Colonic mucosa (tissue), 4 donors: ENCODE data around the gene PER2. TPM values are rescaled to one million over a fixed set of nuclear protein-coding genes. Genes with fewer than 3 reads are reported as not detected.

Experiments
- DNase-seq: peaks from one replicate; pipeline ENCODE4 v3.0.0-alpha.2; 2020
- H3K27ac ChIP-seq: fragments of 200-600 bp; one replicate; pipeline ENCODE4 v1.8.0; 2021
- H3K27me3 ChIP-seq: fragments of 200-600 bp; one replicate; pipeline ENCODE4 v1.8.0; 2021
- H3K36me3 ChIP-seq: fragments of 200-600 bp; one replicate; pipeline ENCODE4 v1.8.0; 2021
- H3K4me1 ChIP-seq: fragments of 200-600 bp; one replicate; pipeline ENCODE4 v1.8.0; 2021; ENCODE audit warnings: mild to moderate bottlenecking
- H3K4me3 ChIP-seq: fragments of 200-600 bp; one replicate; pipeline ENCODE4 v1.8.0; 2021
- H3K9ac ChIP-seq, 2 donors: one replicate each; pipeline ENCODE4 v1.7.0; 2013; ENCODE audit warnings: control low read depth in 2 of 2, low read depth in 2 of 2, low read length in 2 of 2
- H3K9me3 ChIP-seq: fragments of 200-600 bp; one replicate; pipeline ENCODE4 v1.8.0; 2021
- intact Hi-C: fragments of 100-400 bp; cut with DNase I; formaldehyde crosslinking; loops from one replicate; pipeline ENCODE4 v1.14.1; 2022
- total RNA-seq, 2 donors: library from RNA; stranded (reverse); fragmentation: NEBNext Ultra II Directional in 1 of 2; extraction: Animal tissue kit (Norgen Biotek cat#: 25700) in 1 of 2; gene quantifications; one replicate each; pipeline ENCODE4 v1.2.1, GENCODE V29; 2021
- TF ChIP-seq, protein P1 (sequence below): fragments of 200-600 bp; IDR thresholded peaks from one replicate; pipeline ENCODE4 v1.8.0; 2022; ENCODE audit warnings: antibody characterized with exemption, mild to moderate bottlenecking
- donor health status: healthy.
- donor health status: DM: no; HTN: no; CAD: no.
- donor health status: DM: no; HTN: no; CAD: no.

The PER2 gene
- total RNA-seq, 2 donors from 2014 or later = 22.1 to 29.2 TPM

DNA sequence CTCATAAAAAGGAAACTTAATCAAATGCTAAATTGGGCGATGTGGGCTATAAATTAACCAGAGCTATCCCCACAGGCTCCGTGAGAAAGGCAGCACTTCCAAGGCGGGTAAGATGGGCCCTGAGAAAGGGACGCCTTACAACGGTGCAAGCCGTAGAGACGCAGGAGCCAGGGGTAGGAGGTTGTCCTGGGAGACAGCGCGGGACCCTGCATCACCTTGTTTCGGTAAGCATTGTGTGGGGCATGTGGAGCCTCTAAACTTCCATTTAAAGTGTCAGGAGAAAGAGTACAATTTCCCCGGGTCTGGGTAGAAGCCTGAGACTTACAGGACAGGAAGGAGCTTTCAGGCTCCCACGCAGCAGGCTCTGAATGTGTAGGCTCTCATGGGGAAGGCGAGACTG, 1.2 kb upstream of the PER2 start:
- H3K27ac ChIP-seq = peak overlapping the region; percentile 82
- peaks cover 15% of the 10 kb centered on the region for H3K4me1 ChIP-seq
- H3K9ac ChIP-seq = peak overlapping the region; percentile 54 to 61
- TF ChIP-seq, protein P1, sequence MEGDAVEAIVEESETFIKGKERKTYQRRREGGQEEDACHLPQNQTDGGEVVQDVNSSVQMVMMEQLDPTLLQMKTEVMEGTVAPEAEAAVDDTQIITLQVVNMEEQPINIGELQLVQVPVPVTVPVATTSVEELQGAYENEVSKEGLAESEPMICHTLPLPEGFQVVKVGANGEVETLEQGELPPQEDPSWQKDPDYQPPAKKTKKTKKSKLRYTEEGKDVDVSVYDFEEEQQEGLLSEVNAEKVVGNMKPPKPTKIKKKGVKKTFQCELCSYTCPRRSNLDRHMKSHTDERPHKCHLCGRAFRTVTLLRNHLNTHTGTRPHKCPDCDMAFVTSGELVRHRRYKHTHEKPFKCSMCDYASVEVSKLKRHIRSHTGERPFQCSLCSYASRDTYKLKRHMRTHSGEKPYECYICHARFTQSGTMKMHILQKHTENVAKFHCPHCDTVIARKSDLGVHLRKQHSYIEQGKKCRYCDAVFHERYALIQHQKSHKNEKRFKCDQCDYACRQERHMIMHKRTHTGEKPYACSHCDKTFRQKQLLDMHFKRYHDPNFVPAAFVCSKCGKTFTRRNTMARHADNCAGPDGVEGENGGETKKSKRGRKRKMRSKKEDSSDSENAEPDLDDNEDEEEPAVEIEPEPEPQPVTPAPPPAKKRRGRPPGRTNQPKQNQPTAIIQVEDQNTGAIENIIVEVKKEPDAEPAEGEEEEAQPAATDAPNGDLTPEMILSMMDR = no peak
- no peaks in the 10 kb centered on the region for H3K27me3 ChIP-seq
- intact Hi-C loops = no loop called here
- H3K4me3 ChIP-seq = peak overlapping the region; percentile 78
- no peak for DNase-seq
- no peaks in the 10 kb centered on the region for H3K9me3 ChIP-seq
- H3K36me3 ChIP-seq = no peaks in the 10 kb centered on the region

DNA sequence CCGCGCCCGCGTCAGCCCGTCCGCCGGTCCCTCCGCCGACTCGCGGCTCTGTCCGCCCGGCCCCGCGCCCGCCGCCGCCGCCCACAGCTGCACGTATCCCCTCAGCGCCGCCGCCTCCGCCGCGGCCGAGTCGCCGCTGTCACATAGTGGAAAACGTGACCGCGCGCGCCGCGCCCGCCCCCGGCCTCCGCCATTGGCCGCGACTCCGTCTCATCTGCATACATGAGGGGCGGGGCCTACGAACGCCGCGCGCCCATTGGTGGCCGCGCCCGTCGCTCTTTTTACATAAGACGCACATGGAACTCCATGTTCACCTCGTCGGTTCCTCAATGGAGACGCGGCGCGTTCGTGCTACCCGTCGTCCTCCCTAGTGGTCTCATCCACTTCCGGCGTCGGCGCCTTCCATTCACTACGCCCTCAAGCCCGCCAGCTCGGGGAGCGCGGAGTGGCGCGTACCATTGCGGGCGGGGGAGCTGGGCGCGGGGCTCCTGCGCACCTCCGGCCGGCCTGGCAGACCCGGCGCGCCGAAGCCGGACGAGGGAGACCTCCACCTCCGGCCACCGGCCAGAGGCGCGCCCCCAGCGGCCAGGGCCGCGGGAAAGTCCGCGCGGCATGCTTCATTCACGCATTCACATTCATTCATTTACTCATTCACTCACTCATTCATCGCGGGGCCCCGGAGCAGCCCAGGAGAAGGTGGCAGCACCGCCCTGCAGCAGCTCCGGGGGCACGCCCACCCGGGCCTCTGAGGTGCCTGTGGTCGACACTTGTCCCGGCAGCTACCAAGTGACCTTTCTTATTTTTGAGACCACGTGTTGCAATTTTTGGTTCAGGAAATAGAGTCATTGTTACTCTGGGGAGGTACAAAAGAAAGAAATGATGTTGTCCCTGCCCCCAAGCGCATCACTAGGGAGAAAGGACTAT, 502 bp upstream of the PER2 start:
- Histone ChIP-seq H3K27me3 (no peaks in the 10 kb centered on the region), H3K36me3 (no peaks in the 10 kb centered on the region), H3K4me1 (peaks cover 11% of the 10 kb centered on the region), H3K4me3 (peak overlapping the region; percentile 78), H3K27ac (peak overlapping the region; percentile 92), H3K9ac (peak overlapping the region; percentile 61 to 91), H3K9me3 (no peaks in the 10 kb centered on the region)
- intact Hi-C loops = no loop called here
- TF ChIP-seq, protein P1 = no peak
- peak; percentile 99 for DNase-seq

DNA sequence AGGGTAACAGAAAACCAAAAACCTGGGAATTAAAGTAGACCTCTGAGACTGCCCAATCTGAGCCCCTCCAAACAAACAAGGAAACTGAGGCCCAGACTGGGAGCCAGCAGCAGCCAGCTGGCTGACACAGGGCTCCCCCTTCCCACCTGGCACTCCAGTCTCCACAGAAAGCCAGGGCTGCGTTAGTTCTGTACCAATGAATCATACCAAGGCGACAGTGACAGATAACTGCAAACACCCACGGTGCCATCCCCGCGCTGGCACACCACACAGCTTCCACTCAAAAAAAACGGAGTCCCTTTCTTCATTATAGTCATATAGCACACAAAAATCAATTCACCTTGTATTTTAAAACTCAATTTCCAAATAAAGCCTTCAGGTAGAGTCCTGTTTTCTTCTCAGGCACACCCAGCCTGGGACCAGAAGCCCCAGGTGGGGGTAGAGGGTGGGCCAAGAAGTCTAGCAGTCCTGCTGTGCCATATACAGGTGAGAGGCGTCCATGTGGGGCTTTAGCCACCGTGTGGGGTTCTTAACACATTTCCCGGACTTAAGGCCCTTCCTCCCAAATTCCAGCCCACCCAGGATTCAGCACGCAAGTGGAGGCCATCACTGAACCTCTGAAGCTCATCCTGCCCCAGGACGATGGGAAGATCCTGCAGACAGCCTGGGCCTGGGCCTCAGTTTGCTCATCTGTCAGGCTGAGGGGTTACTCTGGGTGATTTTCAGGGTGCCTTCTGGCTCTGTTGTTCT, 1.2 kb downstream of the PER2 start:
- H3K36me3 ChIP-seq = no peaks in the 10 kb centered on the region
- H3K4me3 ChIP-seq = peak overlapping the region; percentile 78
- peak overlapping the region; percentile 92 for H3K27ac ChIP-seq
- H3K9ac ChIP-seq = peak overlapping the region; percentile 91 to 99
- no peaks in the 10 kb centered on the region for H3K9me3 ChIP-seq
- TF ChIP-seq, protein P1 = no peak
- intact Hi-C loops = no loop called here
- DNase-seq = peak; percentile 55
- peaks cover 13% of the 10 kb centered on the region for H3K4me1 ChIP-seq
- no peaks in the 10 kb centered on the region for H3K27me3 ChIP-seq

DNA sequence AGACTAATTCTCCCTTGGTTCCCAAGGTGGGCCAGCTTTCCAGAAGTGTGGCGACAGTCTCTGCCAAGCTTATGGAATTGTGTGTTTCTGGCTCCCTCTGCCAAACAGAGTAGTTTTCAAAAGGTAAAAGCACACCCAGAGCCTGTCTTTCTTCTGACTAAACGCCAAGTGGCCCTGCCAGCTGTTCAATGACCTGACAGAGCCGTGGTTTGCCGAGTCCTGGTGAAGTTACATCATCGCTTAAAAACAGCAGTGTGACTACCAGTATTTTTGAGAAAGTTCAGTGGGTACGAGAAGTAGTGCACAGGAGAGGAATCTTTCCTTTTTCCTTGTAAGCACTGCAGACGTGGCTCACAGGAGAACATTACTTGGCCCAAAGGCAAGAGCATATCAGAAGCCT, 1.9 kb downstream of the PER2 start:
- Histone ChIP-seq H3K36me3 (no peaks in the 10 kb centered on the region), H3K9me3 (no peaks in the 10 kb centered on the region), H3K4me1 (peaks cover 13% of the 10 kb centered on the region), H3K27me3 (no peaks in the 10 kb centered on the region), H3K9ac (peak overlapping the region; percentile 91 to 99), H3K27ac (peak overlapping the region; percentile 92), H3K4me3 (no peak overlapping the region)
- DNase-seq = peak; percentile 72
- intact Hi-C loops = no loop called here
- TF ChIP-seq, protein P1 = no peak

DNA sequence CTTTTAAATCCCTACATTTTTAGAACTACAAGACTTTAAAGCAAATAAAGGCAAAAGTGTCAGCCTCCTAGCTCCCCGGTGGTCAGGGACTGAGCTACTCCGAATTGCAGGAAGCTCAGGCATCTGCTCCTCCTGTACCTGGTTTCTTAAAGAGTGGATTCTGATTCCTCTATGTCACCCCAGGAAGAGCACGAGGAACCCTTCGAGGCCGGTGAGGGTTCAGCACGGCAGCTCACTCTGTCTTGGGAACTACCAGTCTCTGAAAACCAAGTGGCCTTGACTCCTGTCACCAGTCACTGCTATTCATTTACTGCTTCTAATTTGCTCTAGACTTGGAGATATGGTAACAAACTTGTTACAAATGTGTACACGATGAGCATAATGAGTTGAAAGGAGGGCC, 2.3 kb downstream of the PER2 start:
- H3K4me1 ChIP-seq = peaks cover 14% of the 10 kb centered on the region
- no peaks in the 10 kb centered on the region for H3K9me3 ChIP-seq
- no peak for DNase-seq
- H3K9ac ChIP-seq = peak overlapping the region; percentile 60 to 99
- H3K36me3 ChIP-seq = no peaks in the 10 kb centered on the region
- no peak overlapping the region for H3K4me3 ChIP-seq
- no peaks in the 10 kb centered on the region for H3K27me3 ChIP-seq
- peak overlapping the region; percentile 92 for H3K27ac ChIP-seq
- TF ChIP-seq, protein P1 = no peak
- intact Hi-C loops = no loop called here
